Measurements from ENCODE around the gene STK32B.

DNA sequence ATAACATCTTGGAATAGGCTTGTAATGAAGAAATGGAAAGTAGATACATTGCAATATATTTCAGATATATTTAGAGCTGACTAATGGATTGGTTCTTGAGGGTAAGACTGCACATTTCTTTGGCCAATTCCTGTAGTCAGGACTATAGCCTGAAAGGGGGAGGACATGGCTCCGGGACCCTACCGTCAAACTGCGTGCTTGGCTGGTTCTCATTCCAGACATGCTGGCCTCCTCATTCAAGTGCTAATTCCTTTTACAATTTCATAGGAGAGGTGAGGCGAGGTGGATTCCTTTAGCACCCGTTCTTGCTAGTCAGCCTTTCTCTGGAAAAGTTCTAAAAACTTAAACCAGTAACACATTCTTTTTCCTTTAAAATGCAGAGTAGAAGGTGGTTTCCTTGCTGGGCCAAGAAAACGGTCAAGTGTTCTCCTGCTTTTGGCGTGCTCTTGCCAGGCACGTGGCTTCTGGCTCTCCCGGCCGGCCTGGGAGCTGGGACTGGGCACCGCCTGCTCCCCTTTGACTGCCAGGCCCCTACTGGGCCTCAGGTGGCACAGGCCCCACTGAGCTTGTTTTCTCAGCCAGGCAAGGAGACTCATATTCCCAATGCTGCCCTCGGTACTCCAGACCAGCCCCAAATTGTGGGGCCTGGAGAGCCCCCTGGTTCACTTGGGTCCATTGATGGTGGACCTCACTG is 167.2 kb downstream of the STK32B start:
- TF ChIP-seq, protein P1, sequence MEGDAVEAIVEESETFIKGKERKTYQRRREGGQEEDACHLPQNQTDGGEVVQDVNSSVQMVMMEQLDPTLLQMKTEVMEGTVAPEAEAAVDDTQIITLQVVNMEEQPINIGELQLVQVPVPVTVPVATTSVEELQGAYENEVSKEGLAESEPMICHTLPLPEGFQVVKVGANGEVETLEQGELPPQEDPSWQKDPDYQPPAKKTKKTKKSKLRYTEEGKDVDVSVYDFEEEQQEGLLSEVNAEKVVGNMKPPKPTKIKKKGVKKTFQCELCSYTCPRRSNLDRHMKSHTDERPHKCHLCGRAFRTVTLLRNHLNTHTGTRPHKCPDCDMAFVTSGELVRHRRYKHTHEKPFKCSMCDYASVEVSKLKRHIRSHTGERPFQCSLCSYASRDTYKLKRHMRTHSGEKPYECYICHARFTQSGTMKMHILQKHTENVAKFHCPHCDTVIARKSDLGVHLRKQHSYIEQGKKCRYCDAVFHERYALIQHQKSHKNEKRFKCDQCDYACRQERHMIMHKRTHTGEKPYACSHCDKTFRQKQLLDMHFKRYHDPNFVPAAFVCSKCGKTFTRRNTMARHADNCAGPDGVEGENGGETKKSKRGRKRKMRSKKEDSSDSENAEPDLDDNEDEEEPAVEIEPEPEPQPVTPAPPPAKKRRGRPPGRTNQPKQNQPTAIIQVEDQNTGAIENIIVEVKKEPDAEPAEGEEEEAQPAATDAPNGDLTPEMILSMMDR (conservative IDR thresholded peaks at IDR 0.05; ENCODE audit: low read depth in 2 of 2) = no peak
- no peak for TF ChIP-seq POLR2AphosphoS5 (IDR thresholded peaks at IDR 0.05; ENCODE audit: low read depth)
- TF ChIP-seq, protein P2, sequence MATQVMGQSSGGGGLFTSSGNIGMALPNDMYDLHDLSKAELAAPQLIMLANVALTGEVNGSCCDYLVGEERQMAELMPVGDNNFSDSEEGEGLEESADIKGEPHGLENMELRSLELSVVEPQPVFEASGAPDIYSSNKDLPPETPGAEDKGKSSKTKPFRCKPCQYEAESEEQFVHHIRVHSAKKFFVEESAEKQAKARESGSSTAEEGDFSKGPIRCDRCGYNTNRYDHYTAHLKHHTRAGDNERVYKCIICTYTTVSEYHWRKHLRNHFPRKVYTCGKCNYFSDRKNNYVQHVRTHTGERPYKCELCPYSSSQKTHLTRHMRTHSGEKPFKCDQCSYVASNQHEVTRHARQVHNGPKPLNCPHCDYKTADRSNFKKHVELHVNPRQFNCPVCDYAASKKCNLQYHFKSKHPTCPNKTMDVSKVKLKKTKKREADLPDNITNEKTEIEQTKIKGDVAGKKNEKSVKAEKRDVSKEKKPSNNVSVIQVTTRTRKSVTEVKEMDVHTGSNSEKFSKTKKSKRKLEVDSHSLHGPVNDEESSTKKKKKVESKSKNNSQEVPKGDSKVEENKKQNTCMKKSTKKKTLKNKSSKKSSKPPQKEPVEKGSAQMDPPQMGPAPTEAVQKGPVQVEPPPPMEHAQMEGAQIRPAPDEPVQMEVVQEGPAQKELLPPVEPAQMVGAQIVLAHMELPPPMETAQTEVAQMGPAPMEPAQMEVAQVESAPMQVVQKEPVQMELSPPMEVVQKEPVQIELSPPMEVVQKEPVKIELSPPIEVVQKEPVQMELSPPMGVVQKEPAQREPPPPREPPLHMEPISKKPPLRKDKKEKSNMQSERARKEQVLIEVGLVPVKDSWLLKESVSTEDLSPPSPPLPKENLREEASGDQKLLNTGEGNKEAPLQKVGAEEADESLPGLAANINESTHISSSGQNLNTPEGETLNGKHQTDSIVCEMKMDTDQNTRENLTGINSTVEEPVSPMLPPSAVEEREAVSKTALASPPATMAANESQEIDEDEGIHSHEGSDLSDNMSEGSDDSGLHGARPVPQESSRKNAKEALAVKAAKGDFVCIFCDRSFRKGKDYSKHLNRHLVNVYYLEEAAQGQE (IDR thresholded peaks at IDR 0.05; ENCODE audit: unreplicated experiment) = no peak
- TF ChIP-seq EZH2 (IDR thresholded peaks at IDR 0.05; ENCODE audit: low read depth, unreplicated experiment) = no peak
- no peak for TF ChIP-seq CREB1 (CRISPR knock-in tag; IDR thresholded peaks at IDR 0.05; ENCODE audit: low read depth)
